ENCODE measurements around the gene LAMA3.
"Not testable (repeated sequence)": the region's sequence is repeated elsewhere in the genome, so short reads cannot be mapped to it uniquely, and the experiment has no call there.

LAMA3 gene

GRCh38 chr18:23725351-23725750, 36.1 kb downstream of the LAMA3 start:
- no peak for DNase-seq (ENCODE audit: low read depth in 2 of 2)
- no peak for TF ChIP-seq CTCF (IDR thresholded peaks at IDR 0.05; ENCODE audit: low read depth, low read length)
- H3K4me3 ChIP-seq (replicated peaks in 1 of 2; ENCODE audit: low read depth in 2 of 2, low read length in 2 of 2), result no peak overlapping the region

- no peak overlapping the region for H3K4me3 ChIP-seq (replicated peaks in 1 of 2; ENCODE audit: low read depth in 2 of 2, low read length in 2 of 2)
- peak; percentile 11 to 41 for DNase-seq (ENCODE audit: low read depth in 2 of 2)
- TF ChIP-seq CTCF (IDR thresholded peaks at IDR 0.05; ENCODE audit: low read depth, low read length), result no peak
Measured at GRCh38 chr18:23725827-23726661, 36.8 kb downstream of the LAMA3 start.

GRCh38 chr18:23727707-23728493, 38.6 kb downstream of the LAMA3 start:
- no peak for DNase-seq (ENCODE audit: low read depth in 2 of 2)

GRCh38 chr18:23730857-23731256, 41.6 kb downstream of the LAMA3 start:
- TF ChIP-seq CTCF (IDR thresholded peaks at IDR 0.05; ENCODE audit: low read depth, low read length), result no peak
- no peak overlapping the region for H3K4me3 ChIP-seq (replicated peaks in 1 of 2; ENCODE audit: low read depth in 2 of 2, low read length in 2 of 2)
- DNase-seq (ENCODE audit: low read depth in 2 of 2), result no peak

More at GRCh38 chr18:23727707-23728493, 38.6 kb downstream of the LAMA3 start:
- no peak overlapping the region for H3K4me3 ChIP-seq (replicated peaks in 1 of 2; ENCODE audit: low read depth in 2 of 2, low read length in 2 of 2)
- TF ChIP-seq CTCF (IDR thresholded peaks at IDR 0.05; ENCODE audit: low read depth, low read length), result no peak

- TF ChIP-seq CTCF (IDR thresholded peaks at IDR 0.05; ENCODE audit: low read depth, low read length), result no peak
- no peak overlapping the region for H3K4me3 ChIP-seq (replicated peaks in 1 of 2; ENCODE audit: low read depth in 2 of 2, low read length in 2 of 2)
- no peak for DNase-seq (ENCODE audit: low read depth in 2 of 2)
Measured at GRCh38 chr18:23731861-23732260, 42.6 kb downstream of the LAMA3 start.

- TF ChIP-seq CTCF (IDR thresholded peaks at IDR 0.05; ENCODE audit: low read depth, low read length), result no peak
- no peak for DNase-seq (ENCODE audit: low read depth in 2 of 2)
Measured at GRCh38 chr18:23732439-23732838, 43.2 kb downstream of the LAMA3 start.

GRCh38 chr18:23733265-23733664, 44.0 kb downstream of the LAMA3 start:
- H3K4me3 ChIP-seq (replicated peaks in 1 of 2; ENCODE audit: low read depth in 2 of 2, low read length in 2 of 2); DNase-seq (ENCODE audit: low read depth in 2 of 2): not testable (repeated sequence)

More at GRCh38 chr18:23732439-23732838, 43.2 kb downstream of the LAMA3 start:
- no peak overlapping the region for H3K4me3 ChIP-seq (replicated peaks in 1 of 2; ENCODE audit: low read depth in 2 of 2, low read length in 2 of 2)
